HL-60 (cell line): ENCODE data around the gene CD82.

Experiments
- REST ChIP-seq: IDR thresholded peaks from 2 replicates; pipeline ENCODE4 v1.6.1; 2012; ENCODE audit warnings: low read depth; ENCODE audit not compliant: insufficient replicate concordance
- TF ChIP-seq, protein P1 (sequence below): IDR thresholded peaks from one replicate; pipeline ENCODE4 v1.5.1; 2011; ENCODE audit warnings: low read length, control low read depth, inconsistent platforms; ENCODE audit not compliant: insufficient read depth

DNA sequence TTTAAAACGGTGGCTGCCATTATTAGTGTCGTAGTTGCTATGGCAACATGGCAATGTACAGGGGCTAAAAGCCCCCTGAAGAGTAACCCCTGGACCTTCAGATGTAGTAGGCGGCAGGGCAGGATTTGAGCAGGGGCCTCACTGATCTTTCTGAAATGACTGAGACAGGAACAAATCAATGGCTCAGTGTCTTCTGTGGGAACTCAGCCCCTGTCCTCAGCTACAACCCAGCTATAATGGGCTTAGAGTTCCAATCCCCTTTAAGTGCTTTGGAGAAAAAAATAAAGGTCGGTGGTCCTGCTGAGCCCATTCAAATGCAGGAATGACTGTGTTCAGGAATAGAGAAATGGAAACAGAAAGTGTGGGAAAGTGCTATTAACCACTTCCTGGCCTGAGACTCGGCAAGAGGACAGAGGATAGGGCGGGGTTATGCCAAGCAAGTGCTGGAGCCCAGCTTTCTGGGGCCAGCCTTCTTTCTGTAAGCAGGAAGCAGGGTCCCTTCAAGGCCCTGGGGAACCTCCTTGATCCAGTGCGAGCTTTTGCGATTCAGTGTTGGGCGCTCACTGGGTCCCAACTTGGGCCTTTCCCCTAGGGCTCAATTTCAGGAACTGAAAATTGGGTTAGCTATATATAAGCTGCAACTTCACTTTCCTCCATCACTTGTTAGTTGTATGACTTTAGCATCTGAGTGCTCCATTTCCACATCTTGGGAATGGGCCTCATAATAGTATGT, 6.1 kb upstream of the CD82 start:
- no peak for TF ChIP-seq REST
- TF ChIP-seq, protein P1, sequence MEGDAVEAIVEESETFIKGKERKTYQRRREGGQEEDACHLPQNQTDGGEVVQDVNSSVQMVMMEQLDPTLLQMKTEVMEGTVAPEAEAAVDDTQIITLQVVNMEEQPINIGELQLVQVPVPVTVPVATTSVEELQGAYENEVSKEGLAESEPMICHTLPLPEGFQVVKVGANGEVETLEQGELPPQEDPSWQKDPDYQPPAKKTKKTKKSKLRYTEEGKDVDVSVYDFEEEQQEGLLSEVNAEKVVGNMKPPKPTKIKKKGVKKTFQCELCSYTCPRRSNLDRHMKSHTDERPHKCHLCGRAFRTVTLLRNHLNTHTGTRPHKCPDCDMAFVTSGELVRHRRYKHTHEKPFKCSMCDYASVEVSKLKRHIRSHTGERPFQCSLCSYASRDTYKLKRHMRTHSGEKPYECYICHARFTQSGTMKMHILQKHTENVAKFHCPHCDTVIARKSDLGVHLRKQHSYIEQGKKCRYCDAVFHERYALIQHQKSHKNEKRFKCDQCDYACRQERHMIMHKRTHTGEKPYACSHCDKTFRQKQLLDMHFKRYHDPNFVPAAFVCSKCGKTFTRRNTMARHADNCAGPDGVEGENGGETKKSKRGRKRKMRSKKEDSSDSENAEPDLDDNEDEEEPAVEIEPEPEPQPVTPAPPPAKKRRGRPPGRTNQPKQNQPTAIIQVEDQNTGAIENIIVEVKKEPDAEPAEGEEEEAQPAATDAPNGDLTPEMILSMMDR = no peak
